PC-3 (cell line): Measurements from ENCODE around the gene SESN1. TPM values are rescaled to one million over a fixed set of nuclear protein-coding genes. Genes with fewer than 3 reads are reported as not detected.
A peak's percentile ranks its signal among the peaks of the same experiment; 100 is the strongest.

Source experiments
- ATAC-seq: fragments of 200-7000 bp; cut with Tn5 transposase; 2 replicates; pipeline ENCODE4 v1.9.1; 2020; ENCODE audit warnings: mild to moderate bottlenecking, moderate library complexity
- BruUV-seq: library from RNA; stranded (reverse); fragments of 400-500 nt; replicated peaks from 2 replicates; lab custom pipeline; 2021; lab: Mats Ljungman, UMichigan
- CTCF ChIA-PET: fragments of 300-600 bp; sonication (Branson Sonifier 250); formaldehyde crosslinking; loops from one replicate; lab custom pipeline; 2022; ENCODE audit warnings: antibody characterized with exemption; lab: Charles Lee
- POLR2A ChIA-PET: fragments of 300-600 bp; sonication (Branson Sonifier 250); formaldehyde crosslinking; loops from one replicate; lab custom pipeline; 2022; ENCODE audit warnings: antibody characterized with exemption; ENCODE audit not compliant: unreplicated experiment; lab: Charles Lee
- DNase-seq: peaks from one replicate; pipeline ENCODE4 v3.0.0-alpha.2; 2015
- H2AFZ ChIP-seq: fragments of 300-600 bp; sonication (generic); 2 replicates; pipeline ENCODE4 v1.6.0; 2016; ENCODE audit warnings: antibody characterized with exemption, low read length
- H3F3A ChIP-seq: fragments of 300-600 bp; sonication (generic); one replicate; pipeline ENCODE4 v1.6.0; 2017; ENCODE audit warnings: antibody characterized with exemption, low read length, control low read depth, mild to moderate bottlenecking; ENCODE audit not compliant: unreplicated experiment
- H3K27ac ChIP-seq: fragments of 300-600 bp; sonication (generic); 2 replicates; pipeline ENCODE4 v1.5.1; 2016; ENCODE audit warnings: mild to moderate bottlenecking, low read length
- H3K27me3 ChIP-seq: fragments of 300-600 bp; sonication (generic); 2 replicates; pipeline ENCODE4 v1.6.1; 2016; ENCODE audit warnings: low read length, mixed read lengths
- H3K36me3 ChIP-seq: fragments of 300-600 bp; sonication (generic); 2 replicates; pipeline ENCODE4 v1.6.1; 2016; ENCODE audit warnings: low read depth, mixed run types, low read length, mixed read lengths
- H3K4me1 ChIP-seq: fragments of 300-600 bp; sonication (generic); 2 replicates; pipeline ENCODE4 v1.5.1; 2016; ENCODE audit warnings: low read length; ENCODE audit not compliant: insufficient read depth
- H3K4me2 ChIP-seq: fragments of 300-600 bp; sonication (generic); 2 replicates; pipeline ENCODE4 v1.6.0; 2016; ENCODE audit warnings: low read length
- H3K4me3 ChIP-seq: fragments of 300-600 bp; sonication (generic); 2 replicates; pipeline ENCODE4 v1.5.1; 2016; ENCODE audit warnings: mild to moderate bottlenecking, low read length, mixed read lengths
- H3K79me2 ChIP-seq: fragments of 300-600 bp; sonication (generic); 2 replicates; pipeline ENCODE4 v1.6.1; 2017; ENCODE audit warnings: low read length, mixed read lengths
- H3K9ac ChIP-seq: fragments of 300-600 bp; sonication (generic); 2 replicates; pipeline ENCODE4 v1.6.0; 2016; ENCODE audit warnings: mild to moderate bottlenecking, low read length
- H3K9me2 ChIP-seq: fragments of 300-600 bp; sonication (generic); replicated peaks from 2 replicates; pipeline ENCODE4 v1.6.1; 2016; ENCODE audit warnings: mixed run types, low read length, mixed read lengths
- H3K9me3 ChIP-seq: fragments of 300-600 bp; sonication (generic); 2 replicates; pipeline ENCODE4 v1.6.1; 2016; ENCODE audit warnings: low read length, mixed read lengths
- H4K20me1 ChIP-seq: fragments of 300-600 bp; sonication (generic); 2 replicates; pipeline ENCODE4 v1.6.1; 2016; ENCODE audit warnings: low read length, mixed read lengths
- CTCF ChIP-seq: fragments of 300-600 bp; sonication (generic); conservative IDR thresholded peaks from 2 replicates; pipeline ENCODE4 v1.5.1; 2017; ENCODE audit warnings: antibody characterized with exemption, low read depth, mild to moderate bottlenecking, low read length
- EZH2 ChIP-seq: fragments of 300-600 bp; sonication (generic); IDR thresholded peaks from one replicate; pipeline ENCODE4 v1.6.1; 2017; ENCODE audit warnings: antibody characterized with exemption, mild to moderate bottlenecking, low read length; ENCODE audit not compliant: unreplicated experiment
- EZH2phosphoT487 ChIP-seq: fragments of 300-600 bp; sonication (generic); IDR thresholded peaks from 2 replicates; pipeline ENCODE4 v1.6.1; 2018; ENCODE audit warnings: mild to moderate bottlenecking, antibody characterized with exemption, low read length, borderline replicate concordance
- intact Hi-C: fragments of 100-400 bp; cut with micrococcal nuclease; formaldehyde crosslinking; loops from 2 replicates; pipeline ENCODE4 v1.9.0; 2023
- total RNA-seq: library from RNA; depleted of rRNA; stranded (reverse); fragments of >200 nt; gene quantifications from 2 replicates; pipeline ENCODE4 v1.2.3, GENCODE V29; 2014

SESN1 gene
- total RNA-seq, 1 experiment from 2014 or later, result 3.4 TPM

- Histone ChIP-seq H3K4me3 (no peak overlapping the region), H3K9ac (no peak overlapping the region), H2AFZ (peak overlapping the region; percentile 72), H3K9me2 (no peaks in the 10 kb centered on the region), H3K36me3 (no peaks in the 10 kb centered on the region), H3K9me3 (no peaks in the 10 kb centered on the region), H3K27me3 (no peaks in the 10 kb centered on the region), H3K27ac (no peak overlapping the region), H3K4me1 (peaks cover 4% of the 10 kb centered on the region; the same call in 1 of the 2 replicates), H3K79me2 (no peaks in the 10 kb centered on the region), H3F3A (no peaks in the 10 kb centered on the region), H4K20me1 (no peaks in the 10 kb centered on the region), H3K4me2 (peak overlapping the region; percentile 56)
- POLR2A ChIA-PET, result no interaction called here
- BruUV-seq, result no TSS peak
- CTCF ChIA-PET, result no interaction called here
- TF ChIP-seq CTCF (peak; percentile 56), EZH2phosphoT487 (no peak), EZH2 (no peak)
- intact Hi-C loops, result loop anchor here (10.0 kb wide), 1 partner anchor 155 kb away; no protein-coding TSS in a partner anchor
- peak; percentile 29 for DNase-seq
- peak; percentile 64 for ATAC-seq
Observed at GRCh38 chr6:109059571-109060021, 35.0 kb downstream of the SESN1 start.

GRCh38 chr6:109059153-109059552 is 35.5 kb downstream of the SESN1 start:
- no peak overlapping the region for H3K4me3 ChIP-seq
- no peaks in the 10 kb centered on the region for H3F3A ChIP-seq
- no peaks in the 10 kb centered on the region for H4K20me1 ChIP-seq
- peaks cover 4% of the 10 kb centered on the region; the same call in 1 of the 2 replicates for H3K4me1 ChIP-seq
- CTCF ChIA-PET, result no interaction called here
- intact Hi-C loops, result loop anchor here (10.0 kb wide), 1 partner anchor 154 kb away; no protein-coding TSS in a partner anchor
- H3K9ac ChIP-seq, result no peak overlapping the region
- POLR2A ChIA-PET, result no interaction called here
- DNase-seq (no peak), ATAC-seq (no peak)
- TF ChIP-seq EZH2phosphoT487 (no peak), EZH2 (no peak), CTCF (no peak)
- H2AFZ ChIP-seq, result no peak overlapping the region
- H3K9me3 ChIP-seq, result no peaks in the 10 kb centered on the region
- H3K79me2 ChIP-seq, result no peaks in the 10 kb centered on the region
- H3K4me2 ChIP-seq, result no peak overlapping the region
- no TSS peak for BruUV-seq
- no peaks in the 10 kb centered on the region for H3K36me3 ChIP-seq
- no peaks in the 10 kb centered on the region for H3K27me3 ChIP-seq
- no peaks in the 10 kb centered on the region for H3K9me2 ChIP-seq
- no peak overlapping the region for H3K27ac ChIP-seq

GRCh38 chr6:109058620-109059019 is 36.0 kb downstream of the SESN1 start:
- POLR2A ChIA-PET, result no interaction called here
- H3K27ac ChIP-seq, result no peak overlapping the region

More at GRCh38 chr6:109058620-109059019, 36.0 kb downstream of the SESN1 start:
- Histone ChIP-seq H3F3A (no peaks in the 10 kb centered on the region), H3K9ac (no peak overlapping the region), H3K36me3 (no peaks in the 10 kb centered on the region), H2AFZ (no peak overlapping the region), H3K9me3 (no peaks in the 10 kb centered on the region), H3K4me1 (peaks cover 4% of the 10 kb centered on the region; the same call in 1 of the 2 replicates), H3K79me2 (no peaks in the 10 kb centered on the region), H3K4me2 (no peak overlapping the region), H3K9me2 (no peaks in the 10 kb centered on the region), H3K4me3 (no peak overlapping the region), H3K27me3 (no peaks in the 10 kb centered on the region), H4K20me1 (no peaks in the 10 kb centered on the region)
- intact Hi-C loops, result loop anchor here (10.0 kb wide), 1 partner anchor 154 kb away; no protein-coding TSS in a partner anchor
- no peak for ATAC-seq
- no TSS peak for BruUV-seq
- CTCF ChIA-PET, result no interaction called here
- TF ChIP-seq EZH2phosphoT487 (no peak), EZH2 (no peak), CTCF (no peak)
- DNase-seq, result no peak
